Spleen (tissue), 7 donors: ENCODE measurements around the gene RGL1.

Experiments used
- CTCF ChIP-seq, 11 experiments: fragments of 200-600 bp in 7 of 11; fragments of 450-650 bp in 4 of 11; sonication (generic) in 4 of 11; IDR thresholded peaks in 8 of 11; conservative IDR thresholded peaks in 3 of 11; 1 replicate in 7 of 11; 2 replicates in 4 of 11; pipeline versions ENCODE4 v1.4.0 to v1.8.0; 2016 to 2021; ENCODE audit warnings: antibody characterized with exemption in 11 of 11, inconsistent platforms in 4 of 11, mild to moderate bottlenecking in 1 of 11
- POLR2A ChIP-seq, 3 donors: fragments of 450-650 bp; IDR thresholded peaks; one replicate each; pipeline ENCODE4 v1.5.1; 2017; ENCODE audit warnings: antibody characterized with exemption in 3 of 3, mild to moderate bottlenecking in 1 of 3
- POLR2AphosphoS5 ChIP-seq, 3 donors: sonication (generic); formaldehyde crosslinking; IDR thresholded peaks; one replicate each; pipeline ENCODE4 v1.5.1; 2017; ENCODE audit warnings: antibody characterized with exemption in 3 of 3
- donor health status: DM: no; HTN: no; CAD: no; lungs with moderate emphysema.
- donor health status: DM: no; HTN: no; CAD: no.
- donor health status: DM: no; HTN: no; CAD: no.

- TF ChIP-seq CTCF (IDR thresholded peaks at IDR 0.05 in 8 of 11, conservative IDR thresholded peaks at IDR 0.05 in 3 of 11) (no peak), POLR2A (IDR thresholded peaks at IDR 0.05) (no peak), POLR2AphosphoS5 (IDR thresholded peaks at IDR 0.05) (no peak)
These were observed 64.3 kb downstream of the RGL1 start for GRCh38 chr1:183869230-183869629.
